ENCODE measurements around the gene TRAPPC3.

TRAPPC3 gene

GRCh38 chr1:36088577-36089392 lies 60.5 kb downstream of the TRAPPC3 start, which contains the start of gene ADPRS:
TSS of gene ADPRS (plus strand) at chr1:36088892. CDS start at chr1:36088905, 13 bp downstream.
- H3K9me3 ChIP-seq (ENCODE audit: insufficient read depth, low read length) = no peaks in the 10 kb centered on the region
- H3K79me2 ChIP-seq (ENCODE audit: insufficient read depth, low read length) = peaks cover 14% of the 10 kb centered on the region
- TF ChIP-seq EZH2phosphoT487 (conservative IDR thresholded peaks at IDR 0.05; ENCODE audit: low read length) = no peak
- TF ChIP-seq, protein P1, sequence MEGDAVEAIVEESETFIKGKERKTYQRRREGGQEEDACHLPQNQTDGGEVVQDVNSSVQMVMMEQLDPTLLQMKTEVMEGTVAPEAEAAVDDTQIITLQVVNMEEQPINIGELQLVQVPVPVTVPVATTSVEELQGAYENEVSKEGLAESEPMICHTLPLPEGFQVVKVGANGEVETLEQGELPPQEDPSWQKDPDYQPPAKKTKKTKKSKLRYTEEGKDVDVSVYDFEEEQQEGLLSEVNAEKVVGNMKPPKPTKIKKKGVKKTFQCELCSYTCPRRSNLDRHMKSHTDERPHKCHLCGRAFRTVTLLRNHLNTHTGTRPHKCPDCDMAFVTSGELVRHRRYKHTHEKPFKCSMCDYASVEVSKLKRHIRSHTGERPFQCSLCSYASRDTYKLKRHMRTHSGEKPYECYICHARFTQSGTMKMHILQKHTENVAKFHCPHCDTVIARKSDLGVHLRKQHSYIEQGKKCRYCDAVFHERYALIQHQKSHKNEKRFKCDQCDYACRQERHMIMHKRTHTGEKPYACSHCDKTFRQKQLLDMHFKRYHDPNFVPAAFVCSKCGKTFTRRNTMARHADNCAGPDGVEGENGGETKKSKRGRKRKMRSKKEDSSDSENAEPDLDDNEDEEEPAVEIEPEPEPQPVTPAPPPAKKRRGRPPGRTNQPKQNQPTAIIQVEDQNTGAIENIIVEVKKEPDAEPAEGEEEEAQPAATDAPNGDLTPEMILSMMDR (IDR thresholded peaks at IDR 0.05; ENCODE audit: insufficient read depth, low read length, poor library complexity, severe bottlenecking) = peak; percentile 98
- no peaks in the 10 kb centered on the region for H3K36me3 ChIP-seq (ENCODE audit: low read length)
- no peaks in the 10 kb centered on the region for H3K9me2 ChIP-seq (replicated peaks; ENCODE audit: insufficient read depth, low read length)
- H3K4me3 ChIP-seq (ENCODE audit: insufficient read depth, low read length, poor library complexity, severe bottlenecking) = peak within 1 kb of the TSS; percentile 96
- peak within 1 kb of the TSS; percentile 99 for H2AFZ ChIP-seq (ENCODE audit: low read depth, low read length, severe bottlenecking)
- H3K9ac ChIP-seq (ENCODE audit: low read length) = peak within 1 kb of the TSS; percentile 91
- H4K20me1 ChIP-seq (ENCODE audit: low read depth, low read length) = no peaks in the 10 kb centered on the region
- peak within 1 kb of the TSS; percentile 91 for H3K4me2 ChIP-seq (ENCODE audit: low read depth, low read length, poor library complexity, severe bottlenecking)
- H3F3A ChIP-seq (ENCODE audit: insufficient read depth) = no peaks in the 10 kb centered on the region
- H3K27ac ChIP-seq (ENCODE audit: low read depth, low read length) = no peak within 1 kb of the TSS
- no peaks in the 10 kb centered on the region for H3K27me3 ChIP-seq (ENCODE audit: low read length)

DNA sequence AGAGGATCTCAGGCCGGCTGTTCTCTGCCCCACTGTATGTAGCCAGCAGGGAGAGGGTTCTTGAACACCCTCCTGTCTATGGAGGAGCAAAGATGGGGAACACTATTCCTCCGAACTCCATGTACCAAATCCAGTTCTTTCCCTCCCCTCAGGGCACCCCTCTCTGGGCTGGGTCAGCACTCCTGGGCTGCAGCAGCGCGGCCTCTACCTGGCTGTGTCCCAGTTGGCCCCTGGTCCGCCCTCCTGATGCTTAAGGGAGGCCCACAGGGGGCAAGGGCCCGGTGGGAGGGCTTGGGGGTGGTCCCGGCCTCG lies 61.1 kb downstream of the TRAPPC3 start:
- no peaks in the 10 kb centered on the region for H3K9me2 ChIP-seq (replicated peaks; ENCODE audit: insufficient read depth, low read length)
- peaks cover 14% of the 10 kb centered on the region for H3K79me2 ChIP-seq (ENCODE audit: insufficient read depth, low read length)
- no peaks in the 10 kb centered on the region for H4K20me1 ChIP-seq (ENCODE audit: low read depth, low read length)
- peak overlapping the region; percentile 99 for H2AFZ ChIP-seq (ENCODE audit: low read depth, low read length, severe bottlenecking)
- peak overlapping the region; percentile 57 for H3K4me2 ChIP-seq (ENCODE audit: low read depth, low read length, poor library complexity, severe bottlenecking)
- no peaks in the 10 kb centered on the region for H3F3A ChIP-seq (ENCODE audit: insufficient read depth)
- no peak for TF ChIP-seq EZH2phosphoT487 (conservative IDR thresholded peaks at IDR 0.05; ENCODE audit: low read length)
- TF ChIP-seq, protein P1 (IDR thresholded peaks at IDR 0.05; ENCODE audit: insufficient read depth, low read length, poor library complexity, severe bottlenecking) = no peak
- H3K27ac ChIP-seq (ENCODE audit: low read depth, low read length) = no peak overlapping the region
- no peaks in the 10 kb centered on the region for H3K9me3 ChIP-seq (ENCODE audit: insufficient read depth, low read length)
- H3K4me3 ChIP-seq (ENCODE audit: insufficient read depth, low read length, poor library complexity, severe bottlenecking) = peak overlapping the region; percentile 96
- H3K36me3 ChIP-seq (ENCODE audit: low read length) = no peaks in the 10 kb centered on the region
- H3K9ac ChIP-seq (ENCODE audit: low read length) = peak overlapping the region; percentile 91
- H3K27me3 ChIP-seq (ENCODE audit: low read length) = no peaks in the 10 kb centered on the region

DNA sequence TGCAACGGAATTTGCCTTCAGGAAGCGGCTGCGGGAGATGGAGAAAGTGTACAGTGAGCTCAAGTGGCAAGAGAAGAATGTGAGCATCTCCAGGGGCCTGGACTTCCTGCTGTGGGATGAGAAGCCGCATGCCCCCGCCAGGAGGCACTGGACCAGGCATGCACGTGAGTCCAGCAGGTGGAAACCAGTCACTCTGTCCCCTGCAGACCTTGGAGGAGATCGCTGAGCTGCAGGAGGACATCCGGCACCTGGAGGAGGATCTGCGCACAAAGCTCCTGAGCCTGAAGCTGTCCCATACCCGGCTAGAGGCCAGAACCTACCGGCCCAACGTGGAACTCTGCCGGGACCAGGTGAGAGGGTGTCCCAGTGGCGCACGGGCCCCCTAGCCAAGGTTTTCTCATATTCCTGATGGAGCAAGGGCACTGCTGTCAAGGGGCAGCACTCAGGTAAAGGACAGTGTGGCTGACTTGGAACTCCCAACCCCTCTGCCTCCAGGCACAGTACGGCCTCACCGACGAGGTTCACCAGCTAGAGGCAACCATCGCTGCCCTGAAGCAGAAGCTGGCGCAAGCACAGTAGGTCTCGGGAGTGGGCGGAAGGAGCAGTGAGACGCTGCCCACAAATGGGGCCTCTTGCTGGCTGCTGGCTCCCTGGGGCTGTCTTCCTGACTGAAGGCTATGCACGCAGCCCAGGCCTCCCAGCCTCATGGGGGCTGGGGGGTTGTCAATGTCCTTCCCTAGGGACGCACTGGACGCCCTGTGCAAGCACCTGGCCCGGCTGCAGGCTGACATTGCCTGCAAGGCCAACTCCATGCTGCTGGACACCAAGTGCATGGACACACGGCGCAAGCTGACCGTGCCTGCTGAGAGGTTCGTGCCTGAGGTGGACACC lies 61.8 kb downstream of the TRAPPC3 start:
- H3K4me3 ChIP-seq (ENCODE audit: insufficient read depth, low read length, poor library complexity, severe bottlenecking) = no peak overlapping the region
- no peaks in the 10 kb centered on the region for H3K27me3 ChIP-seq (ENCODE audit: low read length)
- no peak overlapping the region for H3K27ac ChIP-seq (ENCODE audit: low read depth, low read length)
- no peak overlapping the region for H3K9ac ChIP-seq (ENCODE audit: low read length)
- H3F3A ChIP-seq (ENCODE audit: insufficient read depth) = no peaks in the 10 kb centered on the region
- H3K9me2 ChIP-seq (replicated peaks; ENCODE audit: insufficient read depth, low read length) = no peaks in the 10 kb centered on the region
- peaks cover 14% of the 10 kb centered on the region for H3K79me2 ChIP-seq (ENCODE audit: insufficient read depth, low read length)
- no peak overlapping the region for H3K4me2 ChIP-seq (ENCODE audit: low read depth, low read length, poor library complexity, severe bottlenecking)
- peak overlapping the region; percentile 99 for H2AFZ ChIP-seq (ENCODE audit: low read depth, low read length, severe bottlenecking)
- no peaks in the 10 kb centered on the region for H4K20me1 ChIP-seq (ENCODE audit: low read depth, low read length)
- TF ChIP-seq, protein P1 (IDR thresholded peaks at IDR 0.05; ENCODE audit: insufficient read depth, low read length, poor library complexity, severe bottlenecking) = no peak
- no peak for TF ChIP-seq EZH2phosphoT487 (conservative IDR thresholded peaks at IDR 0.05; ENCODE audit: low read length)
- no peaks in the 10 kb centered on the region for H3K36me3 ChIP-seq (ENCODE audit: low read length)
- no peaks in the 10 kb centered on the region for H3K9me3 ChIP-seq (ENCODE audit: insufficient read depth, low read length)

Data from SU-DHL-6 (cell line).